Measurements from ENCODE around the gene CENPVL1.
"Not testable (repeated sequence)": the region's sequence is repeated elsewhere in the genome, so short reads cannot be mapped to it uniquely, and the experiment has no call there.

Gene CENPVL1

DNA sequence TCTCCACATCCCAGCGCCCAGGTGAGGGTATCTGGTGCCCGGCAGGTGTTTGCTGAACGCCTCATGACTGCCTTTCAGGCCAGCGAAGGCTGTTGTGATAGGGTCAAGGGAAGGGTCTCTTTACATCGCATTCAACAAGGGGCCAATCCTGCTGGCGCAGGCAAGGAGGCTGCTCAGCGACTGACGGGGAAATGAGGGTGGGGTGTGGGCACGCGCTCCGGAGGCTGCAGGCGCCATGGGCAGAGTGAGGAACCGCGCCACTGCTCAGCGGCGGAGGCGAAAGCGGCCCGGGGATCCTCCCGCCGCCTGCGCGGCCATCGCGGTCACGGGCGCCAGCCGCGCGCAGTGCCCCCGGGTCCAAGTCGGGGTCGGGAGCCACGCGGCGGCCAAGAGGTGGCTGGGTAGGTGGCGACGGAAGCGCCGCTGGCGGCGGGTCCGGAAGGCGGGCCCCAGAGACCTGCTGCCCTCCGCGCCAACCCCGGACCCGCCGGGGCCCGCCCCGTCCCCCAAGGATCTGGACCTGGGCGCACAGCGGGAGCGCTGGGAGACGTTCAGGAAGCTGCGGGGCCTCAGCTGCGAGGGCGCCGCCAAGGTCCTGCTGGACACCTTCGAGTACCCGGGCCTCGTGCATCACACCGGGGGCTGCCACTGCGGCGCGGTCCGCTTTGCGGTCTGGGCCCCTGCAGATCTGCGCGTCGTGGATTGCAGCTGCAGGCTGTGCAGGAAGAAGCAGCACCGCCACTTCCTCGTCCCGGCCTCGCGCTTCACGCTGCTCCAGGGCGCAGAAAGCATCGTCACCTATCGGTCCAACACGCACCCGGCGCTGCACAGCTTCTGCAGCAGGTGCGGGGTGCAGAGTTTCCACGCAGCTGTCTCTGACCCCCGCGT is at the start of gene CENPVL1:
TSS of gene CENPVL1 (plus strand) at position 236 of the 888 bp plus-strand sequence. CDS start at position 236, 0 bp downstream.
- H3K4me3 ChIP-seq (ENCODE audit: low read length); DNase-seq (ENCODE audit: low read depth): not testable (repeated sequence)

DNA sequence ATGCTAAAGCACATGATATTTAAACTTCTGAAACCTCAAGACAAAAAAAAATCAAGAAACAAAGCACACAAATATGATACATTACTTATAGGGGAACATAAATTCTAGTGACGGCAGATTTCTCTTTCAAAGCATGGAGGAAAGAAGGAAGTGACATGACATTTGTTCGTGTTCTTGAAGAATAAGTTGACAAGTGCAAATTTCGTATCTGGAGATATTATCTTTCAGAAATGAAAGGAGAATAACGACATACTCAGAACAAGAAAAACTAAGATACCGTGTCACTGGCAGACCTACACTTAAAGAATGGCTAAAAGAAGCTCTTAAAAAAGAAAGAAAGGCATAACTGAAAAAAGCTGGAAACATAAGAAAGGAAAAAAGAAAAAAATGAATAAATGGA is 44.3 kb upstream of the CENPVL1 start:
- DNase-seq (ENCODE audit: low read depth) = no peak
- TF ChIP-seq, protein P1, sequence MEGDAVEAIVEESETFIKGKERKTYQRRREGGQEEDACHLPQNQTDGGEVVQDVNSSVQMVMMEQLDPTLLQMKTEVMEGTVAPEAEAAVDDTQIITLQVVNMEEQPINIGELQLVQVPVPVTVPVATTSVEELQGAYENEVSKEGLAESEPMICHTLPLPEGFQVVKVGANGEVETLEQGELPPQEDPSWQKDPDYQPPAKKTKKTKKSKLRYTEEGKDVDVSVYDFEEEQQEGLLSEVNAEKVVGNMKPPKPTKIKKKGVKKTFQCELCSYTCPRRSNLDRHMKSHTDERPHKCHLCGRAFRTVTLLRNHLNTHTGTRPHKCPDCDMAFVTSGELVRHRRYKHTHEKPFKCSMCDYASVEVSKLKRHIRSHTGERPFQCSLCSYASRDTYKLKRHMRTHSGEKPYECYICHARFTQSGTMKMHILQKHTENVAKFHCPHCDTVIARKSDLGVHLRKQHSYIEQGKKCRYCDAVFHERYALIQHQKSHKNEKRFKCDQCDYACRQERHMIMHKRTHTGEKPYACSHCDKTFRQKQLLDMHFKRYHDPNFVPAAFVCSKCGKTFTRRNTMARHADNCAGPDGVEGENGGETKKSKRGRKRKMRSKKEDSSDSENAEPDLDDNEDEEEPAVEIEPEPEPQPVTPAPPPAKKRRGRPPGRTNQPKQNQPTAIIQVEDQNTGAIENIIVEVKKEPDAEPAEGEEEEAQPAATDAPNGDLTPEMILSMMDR (conservative IDR thresholded peaks at IDR 0.05; ENCODE audit: low read length) = no peak
- H3K4me3 ChIP-seq (ENCODE audit: low read length) = no peak overlapping the region

DNA sequence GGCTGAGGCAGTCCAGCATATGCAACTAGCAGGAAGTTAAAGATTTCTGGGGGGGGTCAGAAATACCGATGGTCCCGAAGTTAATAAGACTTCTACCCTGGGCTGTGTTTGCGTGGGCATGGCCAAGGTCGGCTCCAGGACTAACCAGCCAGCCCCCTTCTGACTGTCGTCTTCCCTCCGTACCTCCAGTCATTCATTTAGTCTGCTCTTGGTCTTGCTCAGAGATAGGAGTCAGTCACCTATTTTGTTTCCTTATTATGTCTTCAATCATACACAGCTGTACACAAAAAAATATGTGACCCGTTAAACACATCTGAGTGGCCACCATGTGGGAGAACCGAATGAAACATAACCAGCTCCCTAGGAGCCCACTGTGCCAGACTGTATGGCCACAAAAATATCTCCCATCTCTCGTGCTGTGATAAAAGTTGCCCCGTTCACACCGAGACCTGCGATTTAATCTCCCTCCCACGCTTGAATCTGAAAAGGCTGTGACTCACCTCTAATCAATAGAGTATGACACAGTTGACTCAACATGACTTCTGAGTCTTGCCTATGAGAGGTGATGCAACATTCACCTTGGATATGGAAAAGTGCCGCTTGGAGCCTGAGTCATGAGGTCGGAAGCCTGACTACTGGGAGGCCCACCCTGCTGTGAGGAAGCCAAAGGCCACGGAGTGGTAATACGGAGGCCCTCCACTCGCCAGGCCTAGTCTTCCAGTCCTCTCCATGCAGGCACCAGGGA is 30.5 kb upstream of the CENPVL1 start:
- not testable (repeated sequence) for DNase-seq (ENCODE audit: low read depth); H3K4me3 ChIP-seq (ENCODE audit: low read length)

DNA sequence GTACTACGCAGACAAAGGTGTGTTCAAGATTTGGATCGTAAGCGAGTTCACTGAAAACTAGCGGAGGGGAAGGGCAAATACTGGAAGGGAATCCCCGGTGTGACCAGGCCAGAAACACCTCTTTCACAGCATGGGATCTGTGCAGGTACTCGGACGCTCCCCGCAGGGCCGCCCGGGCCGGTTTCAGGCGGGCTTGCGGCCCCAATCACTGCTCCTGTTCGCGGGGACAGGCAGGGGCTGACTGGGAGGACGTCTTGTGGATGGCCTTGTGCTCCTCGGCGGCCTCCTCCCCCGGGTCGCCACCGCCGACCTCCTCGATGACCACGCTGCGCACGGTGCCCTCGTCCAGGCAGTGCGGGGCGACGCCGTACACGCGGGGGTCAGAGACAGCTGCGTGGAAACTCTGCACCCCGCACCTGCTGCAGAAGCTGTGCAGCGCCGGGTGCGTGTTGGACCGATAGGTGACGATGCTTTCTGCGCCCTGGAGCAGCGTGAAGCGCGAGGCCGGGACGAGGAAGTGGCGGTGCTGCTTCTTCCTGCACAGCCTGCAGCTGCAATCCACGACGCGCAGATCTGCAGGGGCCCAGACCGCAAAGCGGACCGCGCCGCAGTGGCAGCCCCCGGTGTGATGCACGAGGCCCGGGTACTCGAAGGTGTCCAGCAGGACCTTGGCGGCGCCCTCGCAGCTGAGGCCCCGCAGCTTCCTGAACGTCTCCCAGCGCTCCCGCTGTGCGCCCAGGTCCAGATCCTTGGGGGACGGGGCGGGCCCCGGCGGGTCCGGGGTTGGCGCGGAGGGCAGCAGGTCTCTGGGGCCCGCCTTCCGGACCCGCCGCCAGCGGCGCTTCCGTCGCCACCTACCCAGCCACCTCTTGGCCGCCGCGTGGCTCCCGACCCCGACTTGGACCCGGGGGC is 28.2 kb upstream of the CENPVL1 start:
- DNase-seq (ENCODE audit: low read depth) = not testable (repeated sequence)

DNA sequence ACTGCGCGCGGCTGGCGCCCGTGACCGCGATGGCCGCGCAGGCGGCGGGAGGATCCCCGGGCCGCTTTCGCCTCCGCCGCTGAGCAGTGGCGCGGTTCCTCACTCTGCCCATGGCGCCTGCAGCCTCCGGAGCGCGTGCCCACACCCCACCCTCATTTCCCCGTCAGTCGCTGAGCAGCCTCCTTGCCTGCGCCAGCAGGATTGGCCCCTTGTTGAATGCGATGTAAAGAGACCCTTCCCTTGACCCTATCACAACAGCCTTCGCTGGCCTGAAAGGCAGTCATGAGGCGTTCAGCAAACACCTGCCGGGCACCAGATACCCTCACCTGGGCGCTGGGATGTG is 27.6 kb upstream of the CENPVL1 start, which contains the start of gene CENPVL2:
TSS of gene CENPVL2 (minus strand) at position 112 of the 343 bp plus-strand sequence. CDS start at position 112, 0 bp downstream.
- not testable (repeated sequence) for DNase-seq (ENCODE audit: low read depth); H3K4me3 ChIP-seq (ENCODE audit: low read length)

More for the DNA sequence above, 28.2 kb upstream of the CENPVL1 start:
- H3K4me3 ChIP-seq (ENCODE audit: low read length) = not testable (repeated sequence)

DNA sequence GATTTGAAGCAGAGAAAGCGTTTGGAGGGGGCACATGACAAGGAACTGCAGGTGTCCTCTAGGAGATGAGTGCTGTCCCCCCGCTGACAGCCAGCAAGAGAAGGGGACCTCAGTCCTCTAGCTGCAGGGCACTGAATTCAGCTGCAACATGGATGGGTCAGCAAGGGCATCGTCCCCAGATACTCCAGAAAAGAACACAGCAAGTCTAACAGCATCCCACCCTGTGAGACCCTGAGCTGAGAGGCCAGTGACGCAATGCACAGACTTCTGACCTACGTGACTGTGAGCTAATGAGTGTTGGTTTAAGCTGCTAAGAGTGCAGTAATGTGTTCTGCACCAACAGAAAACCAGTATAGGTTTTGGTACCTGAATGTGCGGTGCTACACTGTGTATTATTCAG is 16.1 kb upstream of the CENPVL1 start:
- DNase-seq (ENCODE audit: low read depth) = no peak
- TF ChIP-seq, protein P1 (conservative IDR thresholded peaks at IDR 0.05; ENCODE audit: low read length) = no peak

DNA sequence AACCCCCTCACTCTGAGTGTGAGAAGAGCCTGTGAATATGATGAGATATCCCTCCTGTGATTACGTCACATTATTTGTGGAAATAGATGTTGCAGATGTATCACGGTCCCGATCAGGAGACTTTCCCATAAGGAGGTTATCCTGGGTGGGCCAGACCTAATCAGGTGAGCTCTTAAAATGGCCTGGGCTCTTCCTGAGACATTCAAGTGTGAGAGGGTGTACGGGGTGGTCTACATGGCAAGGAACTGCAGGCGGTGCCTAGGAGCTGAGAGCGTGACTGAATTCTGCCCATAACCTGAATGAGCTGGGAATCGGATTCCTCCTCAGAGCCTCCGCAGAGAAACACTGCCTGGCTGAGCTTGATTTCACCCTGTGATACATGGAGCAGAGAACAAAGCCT is 12.9 kb upstream of the CENPVL1 start:
- no peak overlapping the region for H3K4me3 ChIP-seq (ENCODE audit: low read length)
- DNase-seq (ENCODE audit: low read depth) = no peak
- TF ChIP-seq, protein P1 (conservative IDR thresholded peaks at IDR 0.05; ENCODE audit: low read length) = no peak

More for the DNA sequence above, 16.1 kb upstream of the CENPVL1 start:
- no peak overlapping the region for H3K4me3 ChIP-seq (ENCODE audit: low read length)

DNA sequence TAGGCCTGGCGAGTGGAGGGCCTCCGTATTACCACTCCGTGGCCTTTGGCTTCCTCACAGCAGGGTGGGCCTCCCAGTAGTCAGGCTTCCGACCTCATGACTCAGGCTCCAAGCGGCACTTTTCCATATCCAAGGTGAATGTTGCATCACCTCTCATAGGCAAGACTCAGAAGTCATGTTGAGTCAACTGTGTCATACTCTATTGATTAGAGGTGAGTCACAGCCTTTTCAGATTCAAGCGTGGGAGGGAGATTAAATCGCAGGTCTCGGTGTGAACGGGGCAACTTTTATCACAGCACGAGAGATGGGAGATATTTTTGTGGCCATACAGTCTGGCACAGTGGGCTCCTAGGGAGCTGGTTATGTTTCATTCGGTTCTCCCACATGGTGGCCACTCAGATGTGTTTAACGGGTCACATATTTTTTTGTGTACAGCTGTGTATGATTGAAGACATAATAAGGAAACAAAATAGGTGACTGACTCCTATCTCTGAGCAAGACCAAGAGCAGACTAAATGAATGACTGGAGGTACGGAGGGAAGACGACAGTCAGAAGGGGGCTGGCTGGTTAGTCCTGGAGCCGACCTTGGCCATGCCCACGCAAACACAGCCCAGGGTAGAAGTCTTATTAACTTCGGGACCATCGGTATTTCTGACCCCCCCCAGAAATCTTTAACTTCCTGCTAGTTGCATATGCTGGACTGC is 2.8 kb downstream of the CENPVL1 start:
- DNase-seq (ENCODE audit: low read depth); H3K4me3 ChIP-seq (ENCODE audit: low read length): not testable (repeated sequence)

DNA sequence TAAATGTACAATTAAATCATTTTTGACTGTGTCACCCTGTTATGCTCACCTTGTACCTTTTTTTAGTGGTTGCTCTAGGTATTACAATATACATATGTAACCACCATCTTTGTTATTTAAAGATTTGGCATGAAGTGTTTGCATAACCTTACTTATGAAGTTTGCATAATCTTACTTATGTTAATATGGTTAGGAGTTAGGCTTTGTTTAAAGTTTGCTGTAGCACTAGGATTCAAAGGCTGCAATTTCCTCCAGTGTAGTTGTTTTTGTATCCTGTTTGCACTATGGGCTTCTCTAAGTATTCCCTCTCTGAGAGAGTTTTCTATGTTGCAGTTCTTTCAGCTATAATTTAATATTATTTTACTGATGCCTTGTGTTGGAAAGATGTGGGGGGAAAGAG is 17.9 kb downstream of the CENPVL1 start:
- H3K4me3 ChIP-seq (ENCODE audit: low read length) = no peak overlapping the region
- TF ChIP-seq, protein P1 (conservative IDR thresholded peaks at IDR 0.05; ENCODE audit: low read length) = no peak
- no peak for DNase-seq (ENCODE audit: low read depth)

Measured in AG10803 (cell line).